ENCODE results near the gene NRSN2.
"Not testable (repeated sequence)": the region's sequence is repeated elsewhere in the genome, so short reads cannot be mapped to it uniquely, and the experiment has no call there.

NRSN2 gene

GRCh38 chr20:377578-377977 lies 30.7 kb downstream of the NRSN2 start:
- DNase-seq, result not testable (repeated sequence)

GRCh38 chr20:378961-379336 lies 32.0 kb downstream of the NRSN2 start:
- no peak for DNase-seq

- peak; percentile 57 for DNase-seq
These were observed 34.1 kb downstream of the NRSN2 start for GRCh38 chr20:380763-381580.

- DNase-seq, result peak; percentile 46 to 64
These were observed 34.8 kb downstream of the NRSN2 start for GRCh38 chr20:381581-382290.

GRCh38 chr20:382291-383115 lies 35.6 kb downstream of the NRSN2 start:
- no peak for DNase-seq

GRCh38 chr20:383889-384288 lies 37.0 kb downstream of the NRSN2 start:
- DNase-seq, result no peak

- DNase-seq, result no peak
These were observed 37.8 kb downstream of the NRSN2 start for GRCh38 chr20:384723-385122.

- DNase-seq, result no peak
These were observed 38.5 kb downstream of the NRSN2 start for GRCh38 chr20:385448-385847.

GRCh38 chr20:386634-387033 lies 39.7 kb downstream of the NRSN2 start:
- not testable (repeated sequence) for DNase-seq

GRCh38 chr20:387520-387919 lies 40.6 kb downstream of the NRSN2 start:
- DNase-seq, result no peak

- DNase-seq, result no peak
These were observed 41.4 kb downstream of the NRSN2 start for GRCh38 chr20:388034-388994.

GRCh38 chr20:389220-389619 lies 42.3 kb downstream of the NRSN2 start:
- no peak for DNase-seq

- no peak for DNase-seq
These were observed 44.3 kb downstream of the NRSN2 start for GRCh38 chr20:391041-391711.

GRCh38 chr20:393296-393695 lies 46.4 kb downstream of the NRSN2 start:
- not testable (repeated sequence) for DNase-seq

- no peak for DNase-seq
These were observed 49.3 kb downstream of the NRSN2 start for GRCh38 chr20:396252-396618.

GRCh38 chr20:396619-397431 lies 49.9 kb downstream of the NRSN2 start:
- DNase-seq, result no peak

GRCh38 chr20:397432-398237 lies 50.7 kb downstream of the NRSN2 start:
- no peak for DNase-seq

- no peak for DNase-seq
These were observed 52.3 kb downstream of the NRSN2 start for GRCh38 chr20:399182-399707.

- no peak for DNase-seq
These were observed 53.2 kb downstream of the NRSN2 start for GRCh38 chr20:400128-400453.
